GM19099 (cell line): ENCODE data around the gene EPB42.

Experiments used
- POLR2A ChIP-seq: IDR thresholded peaks from 3 replicates; pipeline ENCODE4 v1.6.1; 2011; ENCODE audit warnings: low read depth; ENCODE audit not compliant: insufficient read length; ENCODE audit errors: extremely low read depth

The EPB42 gene

GRCh38 chr15:43226436-43227305 lies 5.9 kb upstream of the EPB42 start:
- no peak for TF ChIP-seq POLR2A

- TF ChIP-seq POLR2A, result no peak
These were observed 4.6 kb upstream of the EPB42 start for GRCh38 chr15:43225201-43225949.

- TF ChIP-seq POLR2A, result no peak
These were observed 604 bp upstream of the EPB42 start for GRCh38 chr15:43221422-43221821.

GRCh38 chr15:43219929-43220928 lies 589 bp downstream of the EPB42 start:
- no peak for TF ChIP-seq POLR2A

- TF ChIP-seq POLR2A, result no peak
These were observed 1.7 kb downstream of the EPB42 start for GRCh38 chr15:43218908-43219706.

- TF ChIP-seq POLR2A, result no peak
These were observed 4.9 kb downstream of the EPB42 start for GRCh38 chr15:43215961-43216360.

- no peak for TF ChIP-seq POLR2A
These were observed 6.1 kb downstream of the EPB42 start for GRCh38 chr15:43214592-43215295.

- no peak for TF ChIP-seq POLR2A
These were observed 6.6 kb downstream of the EPB42 start for GRCh38 chr15:43214169-43214568.

GRCh38 chr15:43213466-43213865 lies 7.4 kb downstream of the EPB42 start:
- no peak for TF ChIP-seq POLR2A

GRCh38 chr15:43212951-43213350 lies 7.9 kb downstream of the EPB42 start:
- no peak for TF ChIP-seq POLR2A

GRCh38 chr15:43212299-43212698 lies 8.5 kb downstream of the EPB42 start:
- no peak for TF ChIP-seq POLR2A

- no peak for TF ChIP-seq POLR2A
These were observed 9.5 kb downstream of the EPB42 start for GRCh38 chr15:43211224-43211735.

GRCh38 chr15:43210807-43211206 lies 10.0 kb downstream of the EPB42 start:
- TF ChIP-seq POLR2A, result no peak

- TF ChIP-seq POLR2A, result no peak
These were observed 10.6 kb downstream of the EPB42 start for GRCh38 chr15:43210172-43210745.
